SJCRH30 (cell line): ENCODE measurements around the gene KDM4B. TPM values are rescaled to one million over a fixed set of nuclear protein-coding genes. Genes with fewer than 3 reads are reported as not detected.
"Not testable (repeated sequence)": the region's sequence is repeated elsewhere in the genome, so short reads cannot be mapped to it uniquely, and the experiment has no call there.

Source experiments
- DNase-seq, 2 experiments: peaks; one replicate each; pipeline ENCODE4 v3.0.0-alpha.2; 2015 to 2020
- H3K27ac ChIP-seq: fragments of 250-450 bp; sonication (Bioruptor Pico); 2 replicates; pipeline ENCODE4 v1.5.1; 2020; ENCODE audit warnings: mild to moderate bottlenecking, moderate library complexity
- H3K27me3 ChIP-seq: fragments of 250-450 bp; sonication (Bioruptor Pico); 2 replicates; pipeline ENCODE4 v1.5.1; 2020; ENCODE audit warnings: mild to moderate bottlenecking, moderate library complexity
- H3K36me3 ChIP-seq: fragments of 250-450 bp; sonication (Bioruptor Pico); 2 replicates; pipeline ENCODE4 v1.5.1; 2020; ENCODE audit warnings: mild to moderate bottlenecking, moderate library complexity
- H3K4me1 ChIP-seq: fragments of 250-450 bp; sonication (Bioruptor Pico); 2 replicates; pipeline ENCODE4 v1.5.1; 2020; ENCODE audit warnings: mild to moderate bottlenecking, moderate library complexity
- H3K4me3 ChIP-seq: fragments of 250-450 bp; sonication (Bioruptor Pico); 2 replicates; pipeline ENCODE4 v1.5.1; 2020; ENCODE audit warnings: mild to moderate bottlenecking, moderate library complexity
- H3K9me3 ChIP-seq: fragments of 250-450 bp; sonication (Bioruptor Pico); replicated peaks from 2 replicates; pipeline ENCODE4 v1.5.1; 2020; ENCODE audit warnings: mild to moderate bottlenecking, moderate library complexity
- total RNA-seq: library from RNA; depleted of rRNA; stranded (reverse); fragments of >200 nt; shearing (Covaris generic); gene quantifications from 2 replicates; pipeline ENCODE4 v1.2.3, GENCODE V29; 2014

The KDM4B gene
- total RNA-seq, 1 experiment from 2014 or later = 16.2 TPM

DNA sequence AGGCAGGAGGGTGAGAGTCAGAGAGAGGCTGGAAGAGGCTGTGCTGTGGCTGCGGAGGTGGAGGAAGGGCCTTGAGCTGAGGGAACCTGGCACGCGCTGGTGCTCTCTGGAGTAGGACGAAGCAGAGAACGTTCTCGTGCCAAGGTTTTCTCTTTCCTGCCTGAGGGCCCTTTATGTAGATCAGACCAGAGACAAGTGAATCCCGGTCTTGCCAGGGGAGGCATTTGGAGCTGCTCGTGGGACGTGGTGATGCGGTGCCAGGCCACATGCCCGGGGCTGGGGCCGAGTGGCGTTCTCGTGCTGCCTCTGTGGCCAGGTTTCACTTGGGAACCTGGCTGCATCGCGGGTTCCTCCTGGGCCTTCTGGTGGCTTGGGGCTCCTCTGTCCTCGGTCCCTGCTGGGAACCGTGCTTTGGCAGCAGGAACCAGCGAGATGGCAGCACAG lies 54.2 kb downstream of the KDM4B start:
- peaks cover 34% of the 10 kb centered on the region for H3K4me1 ChIP-seq
- DNase-seq = no peak

DNA sequence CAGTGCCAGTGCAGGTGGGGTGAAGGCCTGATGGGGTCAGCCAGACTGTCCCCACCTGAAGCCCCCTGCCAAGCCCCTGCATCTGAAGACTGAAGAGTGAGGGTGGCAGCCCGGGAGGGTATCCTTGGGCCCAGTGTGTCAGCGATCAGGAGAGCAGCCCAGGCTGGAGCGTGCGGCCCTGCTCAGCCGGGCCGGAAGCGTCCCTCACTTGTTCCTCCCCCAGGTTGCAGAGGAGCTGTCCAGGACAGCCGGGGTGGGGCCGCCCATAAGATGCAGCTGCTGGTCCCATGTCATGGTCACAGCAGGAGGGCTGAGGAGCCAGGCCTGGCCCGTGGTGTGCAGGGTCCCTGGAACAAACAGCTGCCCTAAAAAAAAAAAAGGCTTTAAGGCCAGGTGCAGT lies 55.4 kb downstream of the KDM4B start:
- Histone ChIP-seq H3K4me1 (peaks cover 34% of the 10 kb centered on the region), H3K4me3 (no peak overlapping the region), H3K36me3 (no peaks in the 10 kb centered on the region; the same call in 1 of the 2 replicates), H3K27me3 (no peaks in the 10 kb centered on the region), H3K9me3 (no peaks in the 10 kb centered on the region), H3K27ac (peak overlapping the region; percentile 98)
- DNase-seq = peak; percentile 98

More for the DNA sequence above, 54.2 kb downstream of the KDM4B start:
- H3K27me3 ChIP-seq = no peaks in the 10 kb centered on the region
- peak overlapping the region; percentile 7; the same call in 1 of the 2 replicates for H3K27ac ChIP-seq
- H3K36me3 ChIP-seq = peaks cover 4% of the 10 kb centered on the region; the same call in 1 of the 2 replicates
- no peaks in the 10 kb centered on the region for H3K9me3 ChIP-seq
- no peak overlapping the region for H3K4me3 ChIP-seq

DNA sequence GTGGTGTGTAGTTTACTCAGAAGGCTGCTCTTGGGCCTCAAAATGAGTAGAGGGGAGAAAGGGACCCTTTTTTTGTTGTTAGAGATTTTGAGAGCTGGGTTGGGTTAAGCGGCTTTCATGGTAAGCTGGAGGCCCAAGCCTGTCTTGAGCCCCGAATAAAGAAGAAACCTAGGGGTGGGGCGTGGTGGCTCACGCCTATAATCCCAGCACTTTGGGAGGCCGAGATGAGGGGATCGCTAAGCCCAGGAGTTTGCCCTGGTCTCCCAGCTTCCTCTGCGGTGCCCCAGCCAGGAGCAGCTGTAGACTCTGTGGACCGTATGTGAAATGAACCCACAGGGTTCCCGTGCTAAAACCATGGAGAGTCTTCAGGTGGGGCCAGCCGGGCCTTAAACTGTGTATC lies 56.1 kb downstream of the KDM4B start:
- peak overlapping the region; percentile 6; the same call in 1 of the 2 replicates for H3K4me3 ChIP-seq
- peak overlapping the region; percentile 98 for H3K27ac ChIP-seq
- no peaks in the 10 kb centered on the region; the same call in 1 of the 2 replicates for H3K36me3 ChIP-seq
- DNase-seq = peak; percentile 67 to 78
- H3K27me3 ChIP-seq = no peaks in the 10 kb centered on the region
- peaks cover 34% of the 10 kb centered on the region for H3K4me1 ChIP-seq
- H3K9me3 ChIP-seq = no peaks in the 10 kb centered on the region

DNA sequence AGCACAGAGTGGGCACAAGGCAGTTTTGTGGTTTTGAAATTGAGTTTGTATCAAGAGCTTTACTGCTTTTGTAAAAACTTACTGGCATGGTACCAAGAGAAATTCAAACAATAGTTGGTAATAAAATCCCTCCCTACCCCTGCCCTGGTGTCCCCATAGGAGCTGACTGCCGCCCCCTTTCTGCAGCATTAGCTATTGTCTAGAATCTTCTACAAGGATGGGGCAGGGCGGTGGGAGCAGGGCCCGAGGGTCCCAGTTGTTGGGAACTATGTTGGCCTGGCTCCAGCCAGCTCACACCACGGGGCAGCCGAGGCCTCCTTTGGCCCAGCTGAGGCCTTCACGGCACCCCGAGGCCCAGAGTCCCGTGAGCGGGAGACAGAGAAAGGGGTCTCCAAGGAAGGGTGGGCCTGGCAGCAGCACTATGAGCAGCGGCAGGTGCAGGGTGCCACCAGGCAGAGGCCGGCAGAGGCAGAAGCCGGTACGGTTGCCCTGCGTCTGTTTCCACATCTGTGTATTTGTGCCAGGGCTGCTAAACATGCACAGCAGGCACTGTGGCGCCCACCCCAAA lies 57.9 kb downstream of the KDM4B start:
- no peaks in the 10 kb centered on the region for H3K27me3 ChIP-seq
- DNase-seq = peak in 1 of 2 experiments; percentile 33
- no peaks in the 10 kb centered on the region for H3K36me3 ChIP-seq
- H3K27ac ChIP-seq = peak overlapping the region; percentile 30
- H3K9me3 ChIP-seq = no peaks in the 10 kb centered on the region
- no peak overlapping the region for H3K4me3 ChIP-seq
- peaks cover 40% of the 10 kb centered on the region for H3K4me1 ChIP-seq

DNA sequence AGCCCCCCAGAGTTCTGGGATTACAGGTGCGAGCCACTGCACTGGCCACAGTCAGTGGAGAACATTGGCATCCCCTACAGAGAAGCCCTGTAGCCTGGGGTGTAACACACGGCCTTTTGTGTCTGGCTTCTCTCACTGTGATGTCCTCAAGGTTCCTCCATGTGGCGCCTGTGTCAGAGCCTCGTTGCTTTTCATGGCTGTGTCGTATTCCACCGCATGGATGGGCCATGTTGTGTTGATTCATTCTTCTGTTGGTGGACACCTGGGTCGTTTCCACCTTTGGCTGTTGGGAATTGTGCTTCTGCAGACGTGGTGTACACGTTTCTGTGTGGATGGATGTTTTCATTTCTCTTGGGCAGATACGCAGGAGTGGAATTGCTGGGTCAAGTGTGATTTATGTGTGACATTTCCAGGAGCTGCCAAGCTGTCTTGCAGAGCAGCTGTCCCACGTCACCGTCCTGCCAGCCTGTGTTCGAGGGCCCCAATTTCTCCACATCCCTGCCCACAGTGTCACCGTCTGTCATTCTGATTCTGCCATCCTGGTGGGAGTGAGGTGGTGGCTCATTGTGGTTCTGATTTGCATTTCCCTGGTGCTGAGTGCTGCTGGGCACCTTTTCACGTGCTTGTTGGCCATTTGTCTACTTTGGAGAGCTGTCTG lies 59.4 kb downstream of the KDM4B start:
- peaks cover 38% of the 10 kb centered on the region for H3K4me1 ChIP-seq
- DNase-seq = no peak
- no peaks in the 10 kb centered on the region for H3K36me3 ChIP-seq
- H3K27me3 ChIP-seq = no peaks in the 10 kb centered on the region
- H3K4me3 ChIP-seq = no peak overlapping the region
- no peak overlapping the region for H3K27ac ChIP-seq
- H3K9me3 ChIP-seq = no peaks in the 10 kb centered on the region

DNA sequence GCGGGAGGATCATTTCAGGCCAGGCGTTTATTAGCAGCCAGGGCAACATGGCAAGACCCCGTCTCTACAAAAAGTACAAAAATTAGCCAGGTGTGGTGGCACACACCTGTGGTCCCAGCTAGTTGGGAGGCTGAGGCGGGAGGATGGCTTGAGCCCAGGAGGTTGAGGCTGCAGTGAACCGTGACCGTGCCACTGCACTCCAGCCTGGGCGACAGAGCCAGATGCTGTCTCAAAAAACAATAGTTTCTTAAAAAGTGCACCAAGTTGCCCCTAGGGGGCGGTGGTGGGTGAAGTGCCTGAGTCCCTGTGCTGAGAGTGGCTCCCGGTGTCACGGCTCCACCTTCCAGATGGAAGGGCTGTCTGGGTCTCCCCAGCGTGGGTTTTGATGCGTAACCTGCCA lies 60.7 kb downstream of the KDM4B start:
- not testable (repeated sequence) for H3K27me3 ChIP-seq, H3K9me3 ChIP-seq, H3K4me3 ChIP-seq, H3K36me3 ChIP-seq, H3K27ac ChIP-seq
- peak; percentile 68 to 83 for DNase-seq
- peaks cover 32% of the 10 kb centered on the region for H3K4me1 ChIP-seq

DNA sequence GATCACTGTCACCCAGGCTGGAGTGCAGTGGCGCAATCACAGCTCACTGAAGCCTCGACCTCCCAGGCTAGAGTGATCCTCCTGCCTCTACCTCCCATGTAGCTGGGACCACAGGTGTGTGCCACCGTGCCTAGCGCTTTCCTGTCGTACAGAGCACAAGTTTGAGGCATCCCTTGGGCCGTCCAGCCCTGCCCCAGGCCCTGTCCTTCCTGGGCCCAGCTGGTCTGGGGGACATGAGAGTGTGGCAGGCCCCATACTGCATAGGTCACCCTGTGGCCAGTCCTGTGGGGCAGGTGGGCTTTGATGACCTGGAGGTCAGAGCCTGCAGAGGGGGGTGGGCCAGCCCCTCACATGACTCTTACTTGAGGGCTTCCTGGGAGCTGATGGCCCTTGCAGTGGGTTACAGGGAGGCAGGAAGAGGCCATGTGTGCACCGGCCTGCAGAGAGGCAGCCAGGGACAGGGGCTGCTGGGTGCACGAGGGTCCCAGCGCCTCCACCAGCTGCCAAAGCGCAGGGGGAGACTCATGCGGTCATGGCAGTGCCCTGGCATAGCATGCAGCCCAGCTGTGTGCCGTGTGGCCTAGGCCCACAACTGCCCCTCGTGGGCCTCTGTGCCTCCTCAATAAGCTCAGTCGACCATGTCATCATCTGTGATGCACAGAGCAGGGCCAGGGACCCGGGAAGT lies 61.4 kb downstream of the KDM4B start:
- Histone ChIP-seq H3K36me3 (no peaks in the 10 kb centered on the region), H3K4me1 (peaks cover 25% of the 10 kb centered on the region), H3K27ac (no peak overlapping the region), H3K4me3 (no peak overlapping the region), H3K27me3 (no peaks in the 10 kb centered on the region), H3K9me3 (no peaks in the 10 kb centered on the region)
- no peak for DNase-seq

DNA sequence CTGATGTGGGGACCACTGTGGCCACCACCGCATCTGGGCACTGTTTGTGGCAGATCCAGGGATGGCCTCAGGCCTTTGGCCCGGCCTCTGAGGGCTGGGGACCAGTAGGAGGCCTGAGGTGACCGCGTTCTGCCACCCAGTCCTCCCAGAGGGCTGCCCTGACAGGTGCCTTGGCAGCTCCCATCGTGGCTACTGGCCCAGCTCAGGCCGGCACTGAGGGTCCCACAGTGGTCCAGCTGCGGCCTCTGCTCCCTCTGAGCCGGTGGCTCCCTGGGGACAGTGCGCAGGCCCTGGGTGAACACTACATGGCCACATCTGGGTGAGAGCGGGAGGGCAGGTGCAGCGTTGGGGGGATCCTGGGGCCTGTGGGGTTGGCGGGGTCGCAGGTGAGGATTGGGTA lies 61.9 kb downstream of the KDM4B start:
- peaks cover 19% of the 10 kb centered on the region for H3K4me1 ChIP-seq
- no peaks in the 10 kb centered on the region for H3K27me3 ChIP-seq
- H3K4me3 ChIP-seq = no peak overlapping the region
- no peaks in the 10 kb centered on the region for H3K36me3 ChIP-seq
- no peak overlapping the region for H3K27ac ChIP-seq
- H3K9me3 ChIP-seq = no peaks in the 10 kb centered on the region
- no peak for DNase-seq

DNA sequence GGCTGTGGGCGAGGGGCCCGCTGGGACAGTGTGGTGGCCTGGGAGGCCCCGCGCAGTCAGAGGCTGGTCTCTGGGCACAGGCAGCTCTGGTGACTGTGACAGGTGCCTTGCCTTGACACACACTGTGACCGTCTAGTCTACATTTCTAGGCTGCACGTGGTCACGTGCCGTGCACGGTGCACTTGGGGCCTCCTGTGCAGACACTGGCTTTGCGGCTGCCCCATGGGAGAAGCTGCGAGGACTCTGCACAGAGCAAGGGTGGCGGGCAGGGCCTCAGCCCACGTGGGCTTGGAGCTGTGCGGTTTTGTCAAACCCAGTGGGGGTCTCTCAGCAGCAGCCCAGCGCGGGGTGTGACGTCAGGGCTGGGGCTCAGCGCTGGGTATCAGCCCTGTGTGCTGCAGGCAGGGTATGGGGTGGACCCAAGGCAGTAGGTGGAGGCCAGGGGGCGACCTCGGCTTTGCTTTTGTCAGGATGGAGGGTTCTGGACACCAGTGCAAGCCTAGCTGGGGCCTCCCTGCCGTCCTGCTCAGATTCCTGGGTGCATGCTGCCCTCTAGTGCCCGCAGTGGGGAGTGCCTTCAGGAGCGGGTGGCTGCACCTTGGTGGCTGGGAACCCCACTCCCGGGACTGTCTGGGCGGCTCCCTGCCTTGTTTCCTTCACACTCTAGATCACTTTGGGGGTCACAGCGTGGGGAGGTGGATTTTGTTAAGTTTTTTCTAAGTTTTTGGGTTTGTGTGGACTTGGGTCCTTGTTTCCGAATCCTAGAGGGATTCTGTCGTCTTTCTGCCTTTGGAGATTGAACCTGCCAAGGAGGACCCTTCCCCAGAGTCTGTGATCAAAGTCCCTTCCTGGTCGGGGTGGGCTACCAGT lies 62.6 kb downstream of the KDM4B start:
- no peak overlapping the region for H3K27ac ChIP-seq

DNA sequence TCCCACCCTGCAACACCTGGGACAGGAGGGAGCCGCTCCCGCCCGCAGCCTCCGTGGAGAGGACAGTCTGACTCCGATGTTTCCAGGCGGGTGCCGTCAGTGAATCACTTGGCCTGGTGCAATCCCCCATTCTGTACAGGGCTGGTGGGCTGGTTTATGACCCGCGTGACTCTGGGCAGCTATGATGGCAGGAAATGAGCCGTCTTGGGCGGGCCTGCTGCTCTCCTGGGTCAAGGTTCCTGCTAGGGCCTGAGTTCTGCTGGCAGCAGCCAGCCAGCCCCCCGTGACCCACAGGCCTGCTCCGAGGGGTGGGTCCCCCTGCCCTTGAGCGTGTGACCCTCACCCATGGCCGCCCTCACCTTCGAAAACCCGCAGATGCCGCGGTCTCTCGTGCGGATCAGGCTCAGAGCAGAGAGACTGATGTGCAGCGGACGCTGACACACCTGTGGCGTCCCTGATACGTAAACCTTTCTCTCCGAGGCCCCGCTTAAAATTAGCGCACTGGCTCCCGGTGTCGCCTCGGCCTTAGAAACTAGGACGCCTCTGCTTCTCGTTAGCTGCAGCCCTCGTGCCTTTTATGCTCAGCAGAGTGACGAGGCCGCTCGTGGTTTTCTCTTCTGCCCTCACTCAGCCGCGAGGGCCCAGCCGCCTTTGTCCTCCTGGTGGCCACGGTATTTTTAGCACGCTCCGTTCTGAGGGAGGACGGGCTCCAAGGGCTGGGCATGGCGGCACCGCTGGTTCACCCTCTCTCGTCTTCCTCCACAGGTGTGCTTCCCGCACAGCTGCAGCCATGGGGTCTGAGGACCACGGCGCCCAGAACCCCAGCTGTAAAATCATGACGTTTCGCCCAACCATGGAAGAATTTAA lies 63.4 kb downstream of the KDM4B start:
- no peak overlapping the region for H3K27ac ChIP-seq
- H3K36me3 ChIP-seq = no peaks in the 10 kb centered on the region
- H3K4me3 ChIP-seq = no peak overlapping the region
- no peaks in the 10 kb centered on the region for H3K9me3 ChIP-seq
- no peak for DNase-seq
- peaks cover 19% of the 10 kb centered on the region for H3K4me1 ChIP-seq
- H3K27me3 ChIP-seq = no peaks in the 10 kb centered on the region

More for the DNA sequence above, 62.6 kb downstream of the KDM4B start:
- H3K27me3 ChIP-seq = no peaks in the 10 kb centered on the region
- H3K4me3 ChIP-seq = no peak overlapping the region
- H3K4me1 ChIP-seq = peaks cover 17% of the 10 kb centered on the region
- peak; percentile 83 to 89 for DNase-seq
- no peaks in the 10 kb centered on the region for H3K9me3 ChIP-seq
- H3K36me3 ChIP-seq = no peaks in the 10 kb centered on the region

DNA sequence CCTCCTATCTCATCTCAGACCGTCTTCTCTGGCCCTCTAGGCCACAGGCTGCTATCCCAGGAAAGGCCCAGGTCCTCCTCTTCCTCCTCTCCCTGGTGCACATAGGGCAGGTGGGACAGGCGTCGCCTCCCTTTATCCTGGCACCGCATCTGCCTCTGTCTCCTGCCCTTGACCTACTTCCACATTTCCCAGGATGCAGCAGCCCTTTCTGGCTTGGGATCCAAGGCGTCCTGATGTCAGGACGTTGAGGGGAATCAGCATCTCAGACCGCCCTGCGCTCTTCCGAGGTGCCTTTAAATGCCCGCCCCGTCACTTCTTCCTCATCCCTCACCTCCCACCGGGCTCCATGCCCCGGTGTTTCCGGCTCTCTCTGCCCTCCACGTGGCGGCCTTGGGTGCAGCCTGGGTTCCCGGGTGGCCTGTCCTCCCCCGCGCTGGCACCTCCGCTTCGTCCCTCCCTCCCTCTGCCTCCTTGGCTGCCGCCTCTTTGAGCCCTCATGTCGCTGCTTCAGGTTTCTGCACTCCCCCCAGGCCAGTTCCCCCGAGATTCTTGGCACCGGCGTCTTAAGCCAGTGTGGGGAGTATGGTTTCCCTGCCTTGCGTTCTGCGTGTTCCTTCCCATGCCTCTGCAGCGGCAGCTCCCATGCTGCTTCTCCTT lies 66.3 kb downstream of the KDM4B start:
- Histone ChIP-seq H3K4me1 (peaks cover 27% of the 10 kb centered on the region), H3K27me3 (no peaks in the 10 kb centered on the region), H3K36me3 (peaks cover 8% of the 10 kb centered on the region; the same call in 1 of the 2 replicates), H3K9me3 (no peaks in the 10 kb centered on the region), H3K4me3 (no peak overlapping the region), H3K27ac (no peak overlapping the region)
- DNase-seq = no peak

DNA sequence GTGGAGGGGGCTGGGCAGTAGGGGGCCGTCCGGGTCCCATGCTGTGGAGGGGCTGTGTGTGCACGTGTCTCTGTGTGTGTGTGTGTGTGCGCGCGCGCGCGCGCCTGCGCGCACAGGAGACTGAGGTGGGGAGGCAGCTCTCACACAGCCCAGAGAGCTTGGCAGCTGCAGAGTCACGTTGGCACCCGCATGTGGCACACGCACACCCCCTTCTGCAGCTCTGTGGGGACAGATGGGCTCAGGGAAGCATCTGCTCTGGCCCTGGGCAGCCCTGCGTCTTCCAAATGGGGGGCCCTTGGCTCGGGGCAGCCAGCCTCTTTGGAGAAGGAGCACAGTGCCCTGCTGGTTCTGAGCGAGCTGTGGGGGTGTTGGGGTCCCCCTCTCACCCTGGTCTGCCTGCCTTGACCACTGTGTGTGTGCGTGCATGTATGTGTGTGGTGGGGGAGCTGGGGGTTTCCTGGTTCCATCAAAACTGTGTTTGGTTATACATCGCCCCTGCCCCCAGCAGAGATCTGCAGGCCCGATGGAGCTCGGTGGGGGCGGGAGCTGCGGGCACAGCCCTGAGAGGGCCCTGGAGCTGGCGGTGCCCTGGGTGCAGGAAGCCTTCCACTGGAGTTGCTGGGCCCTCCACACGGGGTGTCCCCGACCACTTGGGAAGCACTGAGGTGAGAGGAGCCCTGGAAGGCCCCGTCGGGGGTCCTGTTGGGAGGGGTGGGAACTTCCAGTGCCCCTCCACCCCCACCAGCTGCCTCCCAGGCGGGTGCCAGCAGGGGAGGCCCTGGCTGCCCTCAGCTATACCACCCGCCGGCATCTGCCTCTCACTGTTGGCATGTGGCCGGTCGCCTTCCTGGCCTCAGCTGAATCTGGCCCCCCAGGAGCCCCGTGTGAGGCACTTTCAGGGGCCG lies 67.1 kb downstream of the KDM4B start:
- Histone ChIP-seq H3K4me1 (peaks cover 26% of the 10 kb centered on the region), H3K27me3 (no peaks in the 10 kb centered on the region), H3K4me3 (no peak overlapping the region), H3K27ac (no peak overlapping the region), H3K36me3 (peaks cover 15% of the 10 kb centered on the region; the same call in 1 of the 2 replicates), H3K9me3 (no peaks in the 10 kb centered on the region)
- DNase-seq = no peak
